GM12878 (cell line): ENCODE results near the gene TRAP1. TPM values are rescaled to one million over a fixed set of nuclear protein-coding genes. Genes with fewer than 3 reads are reported as not detected.

Experiments
- ATAC-seq: fragments of 200-7000 bp; cut with Tn5 transposase; 3 replicates; pipeline ENCODE4 v1.9.1; 2020; ENCODE audit warnings: mild to moderate bottlenecking, moderate library complexity
- BruUV-seq: library from RNA; stranded (reverse); fragments of 400-500 nt; replicated peaks from 2 replicates; lab custom pipeline; 2021; lab: Mats Ljungman, UMichigan
- CTCF ChIA-PET: fragments of 300-600 bp; sonication (Branson Sonifier 250); formaldehyde crosslinking; extraction: SDS; loops from one replicate; lab custom pipeline; 2021; ENCODE audit warnings: inconsistent platforms; lab: Yijun Ruan, JAX
- POLR2A ChIA-PET: fragments of 350-600 bp; formaldehyde crosslinking; extraction: SDS; loops from one replicate; lab custom pipeline; 2021; ENCODE audit warnings: inconsistent platforms; lab: Charles Lee
- RAD21 ChIA-PET: fragments of 300-600 bp; sonication (Branson Sonifier 250); formaldehyde crosslinking; loops from one replicate; lab custom pipeline; 2023; ENCODE audit warnings: antibody characterized with exemption; ENCODE audit not compliant: unreplicated experiment; lab: Charles Lee
- SMC1A ChIA-PET: fragments of 300-600 bp; sonication (Branson Sonifier 250); formaldehyde crosslinking; loops from one replicate; lab custom pipeline; 2023; ENCODE audit not compliant: unreplicated experiment, uncharacterized antibody; lab: Charles Lee
- DNase-seq: peaks from one replicate; pipeline ENCODE4 v3.0.0-alpha.2; 2011; ENCODE audit warnings: low read depth, low spot score
- FAIRE-seq: peaks from 3 replicates; lab custom pipeline; 2011; peaks lifted over from hg19 to GRCh38; lab: Jason Lieb, UNC
- H2AFZ ChIP-seq: 2 replicates; pipeline ENCODE4 v1.6.0; 2011; ENCODE audit warnings: low read depth, low read length, control low read depth; ENCODE audit not compliant: control insufficient read depth
- H3K27ac ChIP-seq: 2 replicates; pipeline ENCODE4 v1.5.1; 2011; ENCODE audit warnings: control low read depth; ENCODE audit not compliant: control insufficient read depth, insufficient read depth
- H3K27me3 ChIP-seq, 2 experiments: replicated peaks in 1 of 2; 2 replicates each; pipeline versions ENCODE4 v1.6.0 to v1.6.1; 2011; ENCODE audit warnings: low read length in 1 of 2; ENCODE audit not compliant: control insufficient read depth in 2 of 2, insufficient read depth in 2 of 2
- H3K36me3 ChIP-seq, 2 experiments: 2 replicates each; pipeline ENCODE4 v1.5.1; 2011; ENCODE audit warnings: low read length in 1 of 2; ENCODE audit not compliant: control insufficient read depth in 2 of 2, insufficient read depth in 2 of 2
- H3K4me1 ChIP-seq: 2 replicates; pipeline ENCODE4 v1.6.1; 2011; ENCODE audit warnings: mild to moderate bottlenecking, low read length, moderate library complexity, mixed read lengths; ENCODE audit not compliant: control insufficient read depth, insufficient read depth
- H3K4me2 ChIP-seq: 2 replicates; pipeline ENCODE4 v1.6.0; 2011; ENCODE audit warnings: control low read depth; ENCODE audit not compliant: control insufficient read depth, insufficient read depth
- H3K4me3 ChIP-seq: fragments of 200-600 bp; sonication (generic); 2 replicates; pipeline ENCODE4 v1.5.1; 2016
- H3K79me2 ChIP-seq: 2 replicates; pipeline ENCODE4 v1.6.0; 2011; ENCODE audit warnings: low read length; ENCODE audit not compliant: control insufficient read depth, insufficient read depth
- H3K9ac ChIP-seq: 2 replicates; pipeline ENCODE4 v1.8.0; 2011; ENCODE audit warnings: low read length, control low read depth, mixed read lengths; ENCODE audit not compliant: control insufficient read depth, insufficient read depth
- H3K9me3 ChIP-seq: replicated peaks from 3 replicates; pipeline ENCODE4 v1.5.1; 2011; ENCODE audit warnings: mild to moderate bottlenecking, low read length; ENCODE audit not compliant: control insufficient read depth, insufficient read depth
- H4K20me1 ChIP-seq: 2 replicates; pipeline ENCODE4 v1.6.0; 2011; ENCODE audit not compliant: control insufficient read depth, insufficient read depth
- ATF7 ChIP-seq: fragments of 450-650 bp; IDR thresholded peaks from 2 replicates; pipeline ENCODE4 v1.6.1; 2016; ENCODE audit warnings: low read depth, mild to moderate bottlenecking
- BACH1 ChIP-seq: fragments of 450-650 bp; IDR thresholded peaks from 2 replicates; pipeline ENCODE4 v1.6.1; 2017; ENCODE audit warnings: mild to moderate bottlenecking, borderline replicate concordance
- BMI1 ChIP-seq: fragments of 450-650 bp; IDR thresholded peaks from 2 replicates; pipeline ENCODE4 v1.6.1; 2016; ENCODE audit warnings: mild to moderate bottlenecking, moderate library complexity, borderline replicate concordance
- CHD2 ChIP-seq: IDR thresholded peaks from 2 replicates; pipeline ENCODE4 v1.6.1; 2011; ENCODE audit warnings: low read depth, low read length, improper control_type of control experiment, borderline replicate concordance
- CREM ChIP-seq: IDR thresholded peaks from 2 replicates; pipeline ENCODE4 v1.6.1; 2014; ENCODE audit warnings: antibody characterized with exemption, low read depth
- HCFC1 ChIP-seq: fragments of 150-350 bp; IDR thresholded peaks from 2 replicates; pipeline ENCODE4 v1.6.1; 2014; ENCODE audit warnings: low read length
- HDAC2 ChIP-seq: fragments of 200-600 bp; sonication (generic); IDR thresholded peaks from 2 replicates; pipeline ENCODE4 v1.6.1; 2017
- PAX5 ChIP-seq: IDR thresholded peaks from 2 replicates; pipeline ENCODE4 v1.6.1; 2011; ENCODE audit warnings: low read depth, low read length, borderline replicate concordance
- POU2F2 ChIP-seq: IDR thresholded peaks from 3 replicates; pipeline ENCODE4 v1.6.1; 2011; ENCODE audit warnings: low read depth, mild to moderate bottlenecking, low read length, borderline replicate concordance
- RAD51 ChIP-seq: fragments of 450-650 bp; IDR thresholded peaks from 2 replicates; pipeline ENCODE4 v1.6.1; 2016; ENCODE audit warnings: moderate library complexity, mild to moderate bottlenecking, inconsistent platforms
- RCOR1 ChIP-seq: conservative IDR thresholded peaks from 2 replicates; pipeline ENCODE4 v1.6.1; 2012; ENCODE audit warnings: low read depth, low read length, improper control_type of control experiment
- SP1 ChIP-seq: IDR thresholded peaks from one replicate; pipeline ENCODE4 v1.6.1; 2011; ENCODE audit warnings: low read depth, low read length
- SPI1 ChIP-seq: IDR thresholded peaks from 2 replicates; pipeline ENCODE4 v1.6.1; 2011; ENCODE audit warnings: low read depth, mild to moderate bottlenecking, low read length, moderate library complexity, borderline replicate concordance; ENCODE audit not compliant: insufficient read depth
- SRF ChIP-seq, 2 experiments: IDR thresholded peaks; 2 replicates each; pipeline ENCODE4 v1.6.1; 2011; ENCODE audit warnings: low read depth in 2 of 2, low read length in 2 of 2, mild to moderate bottlenecking in 1 of 2, moderate library complexity in 1 of 2
- SUZ12 ChIP-seq: fragments of 200-600 bp; sonication (generic); IDR thresholded peaks from one replicate; pipeline ENCODE4 v1.6.1; 2018; ENCODE audit warnings: antibody characterized with exemption, mild to moderate bottlenecking; ENCODE audit not compliant: unreplicated experiment
- ZBED1 ChIP-seq: IDR thresholded peaks from 2 replicates; pipeline ENCODE4 v1.6.1; 2016; ENCODE audit warnings: borderline replicate concordance
- WGBS: methylation state at CpG from one replicate; pipeline ENCODE4 v1.1.6; 2016; ENCODE audit warnings: low lambda C conversion rate; ENCODE audit not compliant: insufficient replicate concordance, insufficient coverage; ENCODE audit errors: missing lambda C conversion rate; 5-methylcytosine and 5-hydroxymethylcytosine counted together
- in situ Hi-C: fragments of 300-500 bp; cut with MboI; formaldehyde crosslinking; loops from 9 replicates; pipeline ENCODE4 v1.14.3; 2018; ENCODE audit warnings: mixed read lengths
- intact Hi-C: fragments of 100-400 bp; cut with micrococcal nuclease; formaldehyde crosslinking; loops from one replicate; pipeline ENCODE4 v1.14.2; 2022; ENCODE audit not compliant: unreplicated experiment
- polyA plus RNA-seq, 11 experiments: library from polyadenylated mRNA; depleted of rRNA in 4 of 11; unstranded in 6 of 11; stranded (reverse) in 5 of 11; fragments of >200 nt; fragmentation: Nextera tagmentation in 4 of 11; fragmentation: Illumina TruSeq in 1 of 11; extraction: Ambion mirVana in 4 of 11; extraction: Trizol in 1 of 11; gene quantifications; 1 replicate in 1 of 11; 2 replicates in 10 of 11; pipeline versions ENCODE4 v1.2.1 to v1.2.3, GENCODE V29; 2011 to 2016; ENCODE audit warnings: inconsistent platforms in 2 of 11, missing spikeins in 2 of 11, low read depth in 1 of 11
- total RNA-seq, 4 experiments: library from RNA; depleted of rRNA in 3 of 4; stranded (reverse); fragments of >200 nt in 3 of 4; fragmentation: Illumina TruSeq in 1 of 4; extraction: Trizol in 1 of 4; gene quantifications; 2 replicates each; pipeline versions ENCODE4 v1.2.1 to v1.2.3, GENCODE V29; 2013 to 2021
- TF ChIP-seq, protein P1 (sequence below): fragments of 450-650 bp; IDR thresholded peaks from 2 replicates; pipeline ENCODE4 v1.6.1; 2017; ENCODE audit warnings: borderline replicate concordance
- TF ChIP-seq, protein P2 (sequence below): fragments of 450-650 bp; conservative IDR thresholded peaks from 2 replicates; pipeline ENCODE4 v1.6.1; 2017; ENCODE audit warnings: mild to moderate bottlenecking, moderate library complexity
- TF ChIP-seq, protein P3 (sequence below): IDR thresholded peaks from 2 replicates; pipeline ENCODE4 v1.6.1; 2011; ENCODE audit warnings: borderline replicate concordance, low read depth, mild to moderate bottlenecking, moderate library complexity, low read length; ENCODE audit not compliant: insufficient read depth, poor library complexity, severe bottlenecking

The TRAP1 gene
- total and polyA plus RNA-seq, 10 of the 15 experiments (the other 5 are each of a cell fraction or from before 2014, with no cell fraction given), result 16.3 to 442 (median 241) TPM

DNA sequence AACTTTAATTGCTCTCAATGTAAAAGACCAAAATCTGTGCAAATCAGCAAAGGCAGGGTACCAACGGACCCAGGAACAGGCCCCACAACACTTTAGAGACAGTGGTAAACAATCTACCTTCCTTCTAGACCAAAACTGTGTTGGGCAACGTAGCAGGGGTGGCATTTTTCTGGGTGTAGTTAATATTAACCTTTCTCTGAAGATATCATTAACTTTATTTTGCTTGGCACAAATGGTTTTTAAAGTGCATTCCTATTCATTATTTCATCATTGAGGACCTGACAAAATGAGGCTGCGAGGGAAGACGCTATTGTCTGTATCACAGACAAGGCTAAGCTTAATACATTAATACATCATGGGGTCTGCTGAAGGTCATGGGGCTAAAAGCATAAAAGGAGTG, 37.9 kb upstream of the TRAP1 start (continued):
- TF ChIP-seq, protein P1, sequence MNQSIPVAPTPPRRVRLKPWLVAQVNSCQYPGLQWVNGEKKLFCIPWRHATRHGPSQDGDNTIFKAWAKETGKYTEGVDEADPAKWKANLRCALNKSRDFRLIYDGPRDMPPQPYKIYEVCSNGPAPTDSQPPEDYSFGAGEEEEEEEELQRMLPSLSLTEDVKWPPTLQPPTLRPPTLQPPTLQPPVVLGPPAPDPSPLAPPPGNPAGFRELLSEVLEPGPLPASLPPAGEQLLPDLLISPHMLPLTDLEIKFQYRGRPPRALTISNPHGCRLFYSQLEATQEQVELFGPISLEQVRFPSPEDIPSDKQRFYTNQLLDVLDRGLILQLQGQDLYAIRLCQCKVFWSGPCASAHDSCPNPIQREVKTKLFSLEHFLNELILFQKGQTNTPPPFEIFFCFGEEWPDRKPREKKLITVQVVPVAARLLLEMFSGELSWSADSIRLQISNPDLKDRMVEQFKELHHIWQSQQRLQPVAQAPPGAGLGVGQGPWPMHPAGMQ, result no peak
- TF ChIP-seq RCOR1 (no peak), HCFC1 (no peak)

DNA sequence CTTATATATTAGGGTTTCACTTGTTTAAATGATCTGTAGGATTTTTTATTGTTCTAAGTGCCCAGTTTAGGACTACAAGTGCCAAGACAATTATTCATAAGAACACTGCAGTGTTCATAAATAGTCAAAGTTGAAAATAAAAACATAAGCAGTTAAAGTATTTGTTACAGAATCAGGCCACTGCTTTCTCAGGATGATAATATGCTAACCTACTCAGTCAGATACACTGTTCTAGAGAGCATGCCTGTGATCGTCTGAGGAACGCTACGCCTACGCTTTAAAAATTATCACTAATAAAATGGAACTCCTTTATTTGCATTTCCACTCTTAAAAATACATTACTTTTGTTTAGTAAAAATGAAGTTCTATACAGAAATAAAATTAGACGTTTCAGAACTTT, 37.4 kb upstream of the TRAP1 start:
- no peaks in the 10 kb centered on the region for H3K79me2 ChIP-seq
- H4K20me1 ChIP-seq, result no peaks in the 10 kb centered on the region; the same call in 1 of the 2 replicates
- no peak for DNase-seq
- SMC1A ChIA-PET, result no interaction called here
- no peak for ATAC-seq
- WGBS, result 94% methylated on average over 5 of the region's 5 CpGs
- no peaks in the 10 kb centered on the region for H3K27me3 ChIP-seq
- CTCF ChIA-PET, result no interaction called here
- no peak overlapping the region for H3K27ac ChIP-seq
- no peak overlapping the region for H3K4me3 ChIP-seq
- peaks cover 4 to 35% of the 10 kb centered on the region in 2 experiments for H3K36me3 ChIP-seq
- RAD21 ChIA-PET, result no interaction called here
- H3K9me3 ChIP-seq, result no peaks in the 10 kb centered on the region
- no peak overlapping the region for H2AFZ ChIP-seq
- POLR2A ChIA-PET, result no interaction called here
- in situ Hi-C loops, result no loop called here
- H3K4me1 ChIP-seq, result no peaks in the 10 kb centered on the region
- intact Hi-C loops, result no loop called here
- TF ChIP-seq SUZ12 (no peak), POU2F2 (no peak), SPI1 (no peak), SRF (IDR thresholded peaks at IDR 0.05; ENCODE audit: low read depth in 2 of 2, low read length in 2 of 2) (no peak), RCOR1 (no peak), HDAC2 (no peak), CHD2 (no peak), CREM (no peak), ZBED1 (no peak), SP1 (no peak), BMI1 (no peak), ATF7 (no peak), BACH1 (no peak), PAX5 (no peak), RAD51 (no peak)
- TF ChIP-seq, protein P2, sequence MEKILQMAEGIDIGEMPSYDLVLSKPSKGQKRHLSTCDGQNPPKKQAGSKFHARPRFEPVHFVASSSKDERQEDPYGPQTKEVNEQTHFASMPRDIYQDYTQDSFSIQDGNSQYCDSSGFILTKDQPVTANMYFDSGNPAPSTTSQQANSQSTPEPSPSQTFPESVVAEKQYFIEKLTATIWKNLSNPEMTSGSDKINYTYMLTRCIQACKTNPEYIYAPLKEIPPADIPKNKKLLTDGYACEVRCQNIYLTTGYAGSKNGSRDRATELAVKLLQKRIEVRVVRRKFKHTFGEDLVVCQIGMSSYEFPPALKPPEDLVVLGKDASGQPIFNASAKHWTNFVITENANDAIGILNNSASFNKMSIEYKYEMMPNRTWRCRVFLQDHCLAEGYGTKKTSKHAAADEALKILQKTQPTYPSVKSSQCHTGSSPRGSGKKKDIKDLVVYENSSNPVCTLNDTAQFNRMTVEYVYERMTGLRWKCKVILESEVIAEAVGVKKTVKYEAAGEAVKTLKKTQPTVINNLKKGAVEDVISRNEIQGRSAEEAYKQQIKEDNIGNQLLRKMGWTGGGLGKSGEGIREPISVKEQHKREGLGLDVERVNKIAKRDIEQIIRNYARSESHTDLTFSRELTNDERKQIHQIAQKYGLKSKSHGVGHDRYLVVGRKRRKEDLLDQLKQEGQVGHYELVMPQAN, result no peak
- TF ChIP-seq, protein P3, sequence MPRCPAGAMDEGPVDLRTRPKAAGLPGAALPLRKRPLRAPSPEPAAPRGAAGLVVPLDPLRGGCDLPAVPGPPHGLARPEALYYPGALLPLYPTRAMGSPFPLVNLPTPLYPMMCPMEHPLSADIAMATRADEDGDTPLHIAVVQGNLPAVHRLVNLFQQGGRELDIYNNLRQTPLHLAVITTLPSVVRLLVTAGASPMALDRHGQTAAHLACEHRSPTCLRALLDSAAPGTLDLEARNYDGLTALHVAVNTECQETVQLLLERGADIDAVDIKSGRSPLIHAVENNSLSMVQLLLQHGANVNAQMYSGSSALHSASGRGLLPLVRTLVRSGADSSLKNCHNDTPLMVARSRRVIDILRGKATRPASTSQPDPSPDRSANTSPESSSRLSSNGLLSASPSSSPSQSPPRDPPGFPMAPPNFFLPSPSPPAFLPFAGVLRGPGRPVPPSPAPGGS, result no peak
- TF ChIP-seq, protein P1, result no peak
- TF ChIP-seq, all 136 proteins: peak for 0
- Histone ChIP-seq H3K9ac (no peak overlapping the region), H3K4me2 (no peak overlapping the region)
- BruUV-seq, result no TSS peak
- no peak for FAIRE-seq
